Activated CD8-positive, alpha-beta memory T cell treated with anti-CD3 and anti-CD28 coated beads, Interleukin-2, amount 50 U/mL, for 24 hours (primary cell): ENCODE measurements around the gene OR2AG2.
"Not testable (repeated sequence)": the region's sequence is repeated elsewhere in the genome, so short reads cannot be mapped to it uniquely, and the experiment has no call there.

ENCODE experiments used
- DNase-seq: peaks from one replicate; pipeline ENCODE4 v3.0.0-alpha.2; 2020; ENCODE audit errors: extremely low read depth

OR2AG2 gene, protein sequence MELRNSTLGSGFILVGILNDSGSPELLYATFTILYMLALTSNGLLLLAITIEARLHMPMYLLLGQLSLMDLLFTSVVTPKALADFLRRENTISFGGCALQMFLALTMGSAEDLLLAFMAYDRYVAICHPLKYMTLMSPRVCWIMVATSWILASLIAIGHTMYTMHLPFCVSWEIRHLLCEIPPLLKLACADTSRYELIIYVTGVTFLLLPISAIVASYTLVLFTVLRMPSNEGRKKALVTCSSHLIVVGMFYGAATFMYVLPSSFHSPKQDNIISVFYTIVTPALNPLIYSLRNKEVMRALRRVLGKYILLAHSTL

DNA sequence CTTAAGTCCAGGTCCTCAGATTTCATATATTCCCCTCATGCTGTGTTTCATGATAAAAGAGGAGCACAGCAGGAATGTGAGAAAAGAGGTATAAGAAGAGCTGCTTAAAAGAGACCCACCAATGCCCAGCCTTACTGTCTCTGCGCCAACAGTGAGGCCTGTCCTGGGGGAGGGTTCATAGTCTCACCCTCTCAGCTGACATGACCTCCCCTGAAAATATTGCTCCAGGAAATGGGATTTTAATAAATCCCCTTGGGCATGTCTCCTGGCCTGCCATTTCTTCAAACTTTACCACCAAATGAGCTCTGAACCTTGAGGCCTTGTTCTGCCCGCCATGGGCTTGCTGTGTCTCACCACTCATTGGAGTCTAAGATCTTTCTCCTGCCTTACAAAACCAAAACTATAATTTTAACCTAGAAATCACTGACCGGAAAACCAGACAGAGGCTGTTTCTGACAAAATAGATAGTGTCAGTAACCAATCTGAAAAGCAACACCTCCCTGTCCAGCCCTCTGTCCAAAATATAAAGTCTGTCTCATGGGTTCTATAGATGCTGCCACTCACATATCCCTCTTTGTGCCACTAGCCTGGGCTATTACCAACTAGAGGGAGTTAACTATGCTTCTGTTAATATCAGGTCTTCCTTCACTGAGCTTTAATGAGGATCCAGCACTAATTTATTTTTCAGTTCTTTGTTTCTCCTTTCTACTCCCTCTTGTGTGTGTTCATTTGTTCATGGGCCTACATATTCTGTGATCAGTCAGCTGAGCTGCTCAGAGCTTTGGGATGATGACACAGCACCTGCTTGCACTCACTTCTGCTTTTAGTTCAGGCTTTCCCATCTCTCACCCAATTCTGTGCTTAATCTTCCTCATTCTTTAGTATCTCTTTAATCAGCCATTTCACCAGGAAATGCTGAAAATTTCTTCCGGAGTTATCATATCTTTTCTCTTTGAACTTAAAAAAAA lies at the start of gene OR2AG2:
TSS of gene OR2AG2 (minus strand) at position 51 of the 968 bp plus-strand sequence. CDS start 3,019 bp downstream, outside the sequence.
- DNase-seq = no peak

DNA sequence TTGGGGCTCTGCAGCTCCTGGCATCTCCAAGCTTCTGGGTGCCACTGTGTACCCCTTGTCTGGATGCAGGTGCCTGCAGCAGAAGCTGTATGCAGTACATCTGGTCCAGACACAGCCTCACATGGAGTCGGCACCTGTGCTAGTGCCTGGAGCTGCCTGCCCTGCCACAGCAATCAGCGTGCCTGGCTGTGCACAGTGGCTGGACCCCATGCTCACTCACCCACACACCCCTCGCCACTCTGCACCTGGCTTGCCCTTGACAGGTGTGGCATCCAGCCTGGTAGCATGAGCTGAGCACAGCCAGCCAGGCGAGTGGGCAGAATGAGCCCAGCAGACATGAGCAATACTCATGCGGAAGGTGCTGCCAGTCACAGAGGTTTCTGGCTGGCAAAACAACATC lies 47.2 kb upstream of the OR2AG2 start:
- no peak for DNase-seq

- no peak for DNase-seq
Observed at GRCh38 chr11:6817694-6818093, 45.9 kb upstream of the OR2AG2 start.

GRCh38 chr11:6813656-6814055 lies 41.9 kb upstream of the OR2AG2 start:
- DNase-seq = no peak

DNA sequence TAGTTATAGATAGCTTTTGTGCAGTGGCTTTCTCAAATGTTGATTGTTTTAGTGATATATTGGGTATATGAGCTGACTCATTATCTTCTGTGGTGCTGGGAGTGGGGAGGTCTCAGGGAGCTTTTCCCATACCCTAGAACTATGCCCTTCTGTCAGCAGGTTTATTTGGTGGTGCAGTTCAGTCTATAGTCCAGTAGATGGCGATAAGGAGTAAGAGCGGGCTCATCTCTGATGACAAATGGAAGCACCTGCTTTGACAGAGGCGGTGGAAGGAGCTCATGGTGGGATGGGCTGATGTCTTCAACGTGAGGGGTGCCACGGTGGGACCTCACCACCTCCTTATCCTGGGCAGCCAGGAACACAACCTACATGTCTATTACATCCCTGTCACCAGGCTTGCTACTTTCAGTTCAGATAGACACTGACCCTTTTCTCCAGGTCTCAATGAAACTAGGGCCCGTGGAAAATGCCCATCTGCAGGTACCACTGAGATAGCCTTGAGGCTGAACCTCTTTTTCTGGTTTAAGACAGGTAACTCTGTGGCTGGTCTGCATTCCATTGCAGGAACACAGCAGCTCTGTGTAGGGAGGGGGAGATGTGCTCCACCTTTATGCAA lies 40.7 kb upstream of the OR2AG2 start:
- DNase-seq = no peak

GRCh38 chr11:6801075-6801474 lies 29.3 kb upstream of the OR2AG2 start:
- DNase-seq = not testable (repeated sequence)

- no peak for DNase-seq
Observed at GRCh38 chr11:6799402-6799801, 27.6 kb upstream of the OR2AG2 start, which contains the start of gene OR6A2. TSS of gene OR6A2 (minus strand) at chr11:6799689. CDS start at chr11:6795708, 3,981 bp downstream.

DNA sequence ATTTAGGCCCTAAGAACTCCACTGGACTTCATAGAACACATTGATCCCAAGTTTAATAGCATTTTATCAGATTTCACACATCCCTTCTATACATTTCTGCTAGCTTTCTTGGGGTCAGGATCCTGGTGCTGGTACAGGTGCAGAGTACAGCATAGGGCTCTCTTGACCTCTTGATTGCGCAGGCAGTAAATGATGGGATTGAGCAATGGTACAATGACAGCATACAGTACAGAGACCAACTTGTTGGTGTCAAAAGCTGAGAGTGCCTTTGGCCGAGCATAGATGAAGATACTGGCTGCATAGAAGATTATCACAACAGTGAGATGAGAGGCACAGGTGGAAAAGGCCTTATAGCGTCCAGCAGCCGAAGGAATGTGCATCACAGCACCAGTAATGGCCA lies 22.9 kb upstream of the OR2AG2 start:
- DNase-seq = no peak

- no peak for DNase-seq
Observed at GRCh38 chr11:6790546-6790945, 18.8 kb upstream of the OR2AG2 start.

- DNase-seq = no peak
Observed at GRCh38 chr11:6782720-6783119, 10.9 kb upstream of the OR2AG2 start, which contains the start of gene OR2AG1. TSS of gene OR2AG1 (plus strand) at chr11:6783020. CDS start at chr11:6785038, 2,018 bp downstream.

DNA sequence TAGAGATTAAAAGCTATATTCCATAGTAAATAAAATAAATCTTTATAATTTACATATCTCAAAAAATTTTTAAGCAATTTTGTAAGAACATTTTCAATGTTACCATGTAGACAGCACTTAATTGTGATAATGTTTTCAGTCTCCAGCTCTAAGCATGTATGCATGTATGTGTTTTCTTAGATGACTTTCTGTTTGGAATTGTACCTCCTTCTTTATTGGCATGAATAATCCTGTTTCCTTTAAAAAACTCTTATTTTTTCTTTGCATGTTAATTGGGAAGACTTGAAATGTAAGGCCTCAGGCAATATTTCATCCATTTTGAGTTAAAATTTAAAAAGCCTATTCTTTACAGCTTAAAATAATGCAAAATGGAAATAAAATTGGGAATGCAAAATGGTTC lies 9.1 kb upstream of the OR2AG2 start:
- DNase-seq = no peak

DNA sequence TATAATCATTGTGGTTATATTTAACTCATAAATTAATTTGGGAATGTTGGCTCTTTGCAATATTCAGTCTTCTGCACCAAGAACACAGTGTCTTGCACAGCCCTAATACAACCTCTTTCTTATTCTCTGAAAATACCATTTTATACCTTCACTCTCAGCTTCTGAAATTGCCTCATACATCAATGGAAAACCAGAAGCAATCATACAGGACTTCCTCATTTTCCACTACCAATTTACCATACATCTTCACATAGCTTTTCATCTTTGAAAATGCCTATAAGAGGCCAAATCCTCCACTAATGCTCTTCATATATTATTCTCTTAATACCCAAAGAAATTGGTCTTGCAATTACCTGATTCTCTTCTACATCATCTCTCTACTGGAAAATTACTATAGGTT lies 6.7 kb upstream of the OR2AG2 start:
- DNase-seq = no peak

- DNase-seq = peak; percentile 29
Observed at GRCh38 chr11:6757373-6757967, 14.3 kb downstream of the OR2AG2 start.

DNA sequence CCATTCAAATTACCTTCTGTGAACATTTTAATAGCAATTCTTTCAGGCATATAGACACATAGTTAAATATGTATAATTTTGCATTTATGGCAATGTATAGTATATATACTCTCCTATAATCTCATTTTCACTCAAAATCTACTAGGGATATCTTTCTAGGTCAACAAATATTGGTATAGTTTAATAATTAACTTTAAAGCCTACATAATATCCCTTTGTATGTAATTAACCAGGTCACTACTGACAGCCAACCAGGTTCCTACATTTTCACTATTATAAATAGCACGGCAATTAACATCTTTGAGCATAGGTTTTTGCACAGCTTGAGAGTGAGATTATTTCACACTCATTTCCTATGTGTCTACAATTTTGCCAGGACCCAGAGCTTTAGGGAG lies 15.8 kb downstream of the OR2AG2 start:
- no peak for DNase-seq

- DNase-seq = no peak
Observed at GRCh38 chr11:6755303-6755952, 16.3 kb downstream of the OR2AG2 start.

DNA sequence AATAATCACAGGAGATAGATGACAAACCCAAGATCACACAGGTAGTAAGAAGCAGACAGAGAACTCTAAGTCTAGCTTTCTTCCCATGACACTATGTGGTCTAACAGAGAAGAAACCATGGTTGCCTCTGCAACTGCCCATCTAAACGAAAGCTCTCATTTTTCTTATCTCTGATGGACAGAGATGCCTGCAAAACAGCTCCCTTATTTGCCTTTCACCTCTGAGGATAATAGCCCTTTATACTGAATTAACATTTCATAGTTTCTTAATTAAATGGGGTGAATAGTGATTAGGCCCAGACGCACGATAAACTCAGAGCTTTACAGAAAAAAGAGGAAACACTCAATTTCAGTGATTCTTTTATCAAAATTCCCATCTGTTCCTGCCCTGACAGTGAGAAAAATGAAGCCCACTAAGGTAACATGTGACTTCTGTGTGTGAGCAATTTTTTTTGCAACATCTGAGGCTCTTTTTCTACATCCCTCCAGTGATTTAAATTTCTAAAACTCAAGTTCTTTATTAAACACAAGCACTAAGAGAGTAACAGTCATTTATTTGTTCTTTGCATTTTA lies 24.6 kb downstream of the OR2AG2 start:
- DNase-seq = no peak

- no peak for DNase-seq
Observed at GRCh38 chr11:6746626-6747025, 25.1 kb downstream of the OR2AG2 start.

DNA sequence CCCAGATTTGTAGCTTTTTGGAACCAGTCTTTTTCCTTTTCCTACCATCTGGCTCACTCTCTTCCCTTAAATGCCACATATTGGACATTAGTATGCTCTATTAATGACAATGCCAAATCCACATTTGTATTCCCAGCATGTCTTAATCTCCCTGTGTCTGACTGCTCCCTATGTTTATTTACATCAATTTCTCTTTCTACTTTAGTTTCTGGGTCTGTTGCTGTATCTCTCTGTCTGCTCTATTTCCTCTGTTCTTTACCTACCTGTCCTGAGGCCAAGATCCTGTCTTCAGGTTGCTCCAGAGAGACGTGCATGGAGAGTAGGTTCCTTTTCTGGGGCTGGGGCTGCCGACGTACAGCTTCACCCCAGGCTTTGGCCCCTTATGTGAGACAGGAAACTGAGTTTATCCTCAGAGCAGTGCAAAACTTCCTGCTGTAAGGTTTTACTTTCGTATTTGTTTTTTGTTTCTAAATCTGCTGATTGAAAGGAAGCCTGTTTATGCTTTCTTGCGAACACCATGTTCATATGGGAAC lies 25.6 kb downstream of the OR2AG2 start:
- DNase-seq = no peak

DNA sequence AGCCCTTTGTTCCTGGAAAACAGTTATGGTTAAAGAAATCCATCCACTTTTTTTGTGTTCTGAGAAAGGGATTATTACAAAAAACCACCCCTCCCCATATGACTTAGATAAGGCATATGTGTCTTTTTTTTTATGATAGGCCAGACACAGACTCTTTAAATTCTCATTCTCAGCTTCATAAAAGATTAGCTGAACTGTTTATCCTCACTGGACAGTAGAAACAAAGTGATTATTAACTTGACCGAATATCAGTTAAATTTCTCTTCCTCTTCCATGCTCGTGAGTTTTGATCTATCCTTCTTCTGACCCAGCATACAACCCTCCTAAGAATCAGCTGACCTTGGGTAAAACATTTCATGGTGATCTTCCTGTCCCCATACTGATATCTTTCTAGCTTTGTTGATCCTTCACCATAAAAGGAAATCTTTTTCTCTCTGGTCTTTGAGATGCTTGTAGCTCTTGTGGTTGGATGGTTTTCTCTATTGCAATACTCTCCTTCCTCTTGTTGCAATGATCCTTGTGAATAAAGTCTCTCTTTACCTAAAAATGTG lies 26.2 kb downstream of the OR2AG2 start:
- DNase-seq = no peak

- no peak for DNase-seq
Observed at GRCh38 chr11:6745018-6745417, 26.8 kb downstream of the OR2AG2 start.
